CD8-positive, alpha-beta memory T cell (primary cell): ENCODE data around the gene GUCD1. TPM values are rescaled to one million over a fixed set of nuclear protein-coding genes. Genes with fewer than 3 reads are reported as not detected.

ENCODE experiments used
- CTCF ChIA-PET: fragments of 350-600 bp; sonication (Branson Sonifier 250); formaldehyde crosslinking; loops from one replicate; lab custom pipeline; 2021; ENCODE audit warnings: antibody characterized with exemption; lab: Charles Lee
- POLR2A ChIA-PET: fragments of 350-600 bp; sonication (Branson Sonifier 250); formaldehyde crosslinking; loops from one replicate; lab custom pipeline; 2021; ENCODE audit warnings: antibody characterized with exemption; lab: Charles Lee
- DNase-seq, 5 donors: peaks; one replicate each; pipeline versions ENCODE4 v3.0.0 to v3.0.0-alpha.2; 2020 to 2022; ENCODE audit warnings: mixed read lengths in 1 of 5
- H3K27ac ChIP-seq: one replicate; pipeline ENCODE4 v1.7.0; 2013; ENCODE audit warnings: low read depth, mild to moderate bottlenecking, low read length, moderate library complexity
- H3K27me3 ChIP-seq: 2 replicates; pipeline ENCODE4 v1.7.0; 2013; ENCODE audit warnings: low read length, mild to moderate bottlenecking; ENCODE audit not compliant: insufficient read depth, poor library complexity, severe bottlenecking
- H3K36me3 ChIP-seq: 2 replicates; pipeline ENCODE4 v1.7.0; 2013; ENCODE audit warnings: mild to moderate bottlenecking, low read length, moderate library complexity; ENCODE audit not compliant: insufficient read depth
- H3K4me1 ChIP-seq: 2 replicates; pipeline ENCODE4 v1.7.0; 2013; ENCODE audit warnings: mild to moderate bottlenecking, low read length, moderate library complexity; ENCODE audit not compliant: insufficient read depth
- H3K4me3 ChIP-seq: 2 replicates; pipeline ENCODE4 v1.7.0; 2013; ENCODE audit warnings: mild to moderate bottlenecking, low read length
- H3K9me3 ChIP-seq: 2 replicates; pipeline ENCODE4 v1.7.0; 2013; ENCODE audit warnings: mild to moderate bottlenecking, low read length
- H3K27ac Mint-ChIP-seq, 8 donors: one replicate each; pipeline ENCODE4 v1.8.0; 2020 to 2021; ENCODE audit warnings: mixed read lengths in 8 of 8, mild to moderate bottlenecking in 6 of 8, inconsistent platforms in 3 of 8, moderate library complexity in 3 of 8
- H3K27me3 Mint-ChIP-seq, 2 donors: one replicate each; pipeline ENCODE4 v1.8.0; 2020 to 2021; ENCODE audit warnings: mixed read lengths in 2 of 2, mild to moderate bottlenecking in 1 of 2, moderate library complexity in 1 of 2
- H3K36me3 Mint-ChIP-seq, 3 donors: one replicate each; pipeline ENCODE4 v1.8.0; 2020 to 2021; ENCODE audit warnings: mixed read lengths in 3 of 3, inconsistent platforms in 1 of 3, mild to moderate bottlenecking in 1 of 3
- H3K4me1 Mint-ChIP-seq, 3 donors: one replicate each; pipeline ENCODE4 v1.8.0; 2020 to 2021; ENCODE audit warnings: mixed read lengths in 3 of 3, inconsistent platforms in 1 of 3, mild to moderate bottlenecking in 1 of 3
- H3K4me3 Mint-ChIP-seq, 7 donors: one replicate each; pipeline ENCODE4 v1.8.0; 2020 to 2021; ENCODE audit warnings: mixed read lengths in 7 of 7, mild to moderate bottlenecking in 6 of 7, moderate library complexity in 4 of 7, inconsistent platforms in 2 of 7
- H3K9me3 Mint-ChIP-seq, 5 donors: one replicate each; pipeline ENCODE4 v1.8.0; 2020 to 2022; ENCODE audit warnings: mixed read lengths in 5 of 5, mild to moderate bottlenecking in 3 of 5, moderate library complexity in 2 of 5, inconsistent platforms in 1 of 5
- polyA plus RNA-seq: library from polyadenylated mRNA; unstranded; fragments of 300-500 nt; fragmentation: Illumina TruSeq; gene quantifications from one replicate; pipeline ENCODE4 v1.2.3, GENCODE V29; 2021
- total RNA-seq, 2 experiments: library from RNA; stranded (reverse); gene quantifications; one replicate each; pipeline ENCODE4 v1.2.3, GENCODE V29; 2021

GUCD1 gene
- total and polyA plus RNA-seq, 3 experiments from 2014 or later: 50.8 to 123 (median 115) TPM

- Mint-ChIP-seq H3K36me3 (no peaks in the 10 kb centered on the region), H3K27ac (peak overlapping the region in 1 of 8 donors; percentile 35)
Measured at GRCh38 chr22:24504956-24505736, 49.8 kb downstream of the GUCD1 start.

GRCh38 chr22:24504540-24504939 is 50.4 kb downstream of the GUCD1 start:
- peaks cover 0 to 3% (median 0%) of the 10 kb centered on the region in 3 donors for H3K4me1 Mint-ChIP-seq
- ChIA-PET POLR2A (no interaction called here), CTCF (interaction anchor here (1.0 to 1.8 kb wide), 3 partner anchors 69 to 82 kb away, joined by 3 read pairs; no protein-coding TSS in a partner anchor)
- DNase-seq: no peak
- H3K4me3 Mint-ChIP-seq: no peak overlapping the region
- Histone ChIP-seq H3K4me1 (no peaks in the 10 kb centered on the region), H3K9me3 (no peaks in the 10 kb centered on the region), H3K36me3 (no peaks in the 10 kb centered on the region), H3K27ac (no peak overlapping the region), H3K4me3 (no peak overlapping the region), H3K27me3 (no peaks in the 10 kb centered on the region)
- no peaks in the 10 kb centered on the region for H3K36me3 Mint-ChIP-seq
- H3K27me3 Mint-ChIP-seq: peaks cover 0 to 2% of the 10 kb centered on the region in 2 donors
- H3K9me3 Mint-ChIP-seq: no peaks in the 10 kb centered on the region
- H3K27ac Mint-ChIP-seq: no peak overlapping the region

More at GRCh38 chr22:24504956-24505736, 49.8 kb downstream of the GUCD1 start:
- DNase-seq: no peak
- Histone ChIP-seq H3K27ac (no peak overlapping the region), H3K4me3 (no peak overlapping the region), H3K4me1 (no peaks in the 10 kb centered on the region), H3K9me3 (no peaks in the 10 kb centered on the region), H3K27me3 (no peaks in the 10 kb centered on the region), H3K36me3 (no peaks in the 10 kb centered on the region)
- CTCF ChIA-PET: interaction anchor here (1.2 to 1.8 kb wide), 2 partner anchors 76 to 83 kb away, joined by 3 read pairs; no protein-coding TSS in a partner anchor
- no peak overlapping the region for H3K4me3 Mint-ChIP-seq
- no peaks in the 10 kb centered on the region for H3K9me3 Mint-ChIP-seq
- peaks cover 0 to 2% of the 10 kb centered on the region in 2 donors for H3K27me3 Mint-ChIP-seq
- peaks cover 0 to 3% (median 0%) of the 10 kb centered on the region in 3 donors for H3K4me1 Mint-ChIP-seq
- POLR2A ChIA-PET: interaction anchor here (0.6 kb wide), 1 partner anchor 145 kb away, joined by 3 read pairs; no protein-coding TSS in a partner anchor

- H3K36me3 ChIP-seq: no peaks in the 10 kb centered on the region
- H3K4me3 ChIP-seq: no peak overlapping the region
- POLR2A ChIA-PET: no interaction called here
- Mint-ChIP-seq H3K4me3 (no peak overlapping the region), H3K27ac (peak overlapping the region in 1 of 8 donors; percentile 22), H3K4me1 (peaks cover 0 to 3% (median 0%) of the 10 kb centered on the region in 3 donors), H3K36me3 (no peaks in the 10 kb centered on the region), H3K9me3 (no peaks in the 10 kb centered on the region), H3K27me3 (peaks cover 0 to 2% of the 10 kb centered on the region in 2 donors)
- H3K27ac ChIP-seq: no peak overlapping the region
- H3K27me3 ChIP-seq: no peaks in the 10 kb centered on the region
- DNase-seq: no peak
- no peaks in the 10 kb centered on the region for H3K4me1 ChIP-seq
- no peaks in the 10 kb centered on the region for H3K9me3 ChIP-seq
- CTCF ChIA-PET: interaction anchor here (1.0 to 2.5 kb wide), 6 partner anchors 66 to 82 kb away, joined by 3 to 36 read pairs (median 3); partner anchors contain the start of gene ADORA2A
Measured at GRCh38 chr22:24503843-24504338, 51.0 kb downstream of the GUCD1 start.

GRCh38 chr22:24503137-24503842 is 51.6 kb downstream of the GUCD1 start:
- Mint-ChIP-seq H3K27ac (peak overlapping the region in 1 of 8 donors; percentile 8), H3K4me1 (peaks cover under 1 to 6% (median 2%) of the 10 kb centered on the region in 3 donors), H3K27me3 (no peaks in the 10 kb centered on the region), H3K9me3 (no peaks in the 10 kb centered on the region), H3K4me3 (no peak overlapping the region), H3K36me3 (no peaks in the 10 kb centered on the region)
- peak; percentile 39 to 69 (median 45) for DNase-seq
- ChIA-PET CTCF (interaction anchor here (0.7 to 2.5 kb wide), 9 partner anchors 17 to 85 kb away, joined by 3 to 36 read pairs (median 4); partner anchors contain the start of gene ADORA2A), POLR2A (no interaction called here)
- H3K4me1 ChIP-seq: no peaks in the 10 kb centered on the region
- no peaks in the 10 kb centered on the region for H3K27me3 ChIP-seq
- H3K9me3 ChIP-seq: no peaks in the 10 kb centered on the region
- H3K27ac ChIP-seq: no peak overlapping the region
- H3K36me3 ChIP-seq: no peaks in the 10 kb centered on the region
- no peak overlapping the region for H3K4me3 ChIP-seq

- H3K36me3 ChIP-seq: no peaks in the 10 kb centered on the region
- DNase-seq: no peak
- peaks cover 5 to 13% (median 8%) of the 10 kb centered on the region in 3 donors for H3K4me1 Mint-ChIP-seq
- POLR2A ChIA-PET: interaction anchor here (0.8 kb wide), 1 partner anchor 80 kb away, joined by 3 read pairs; no protein-coding TSS in a partner anchor
- CTCF ChIA-PET: interaction anchor here (0.7 to 2.5 kb wide), 10 partner anchors 16 to 125 kb away, joined by 3 to 36 read pairs (median 4); partner anchors contain the start of gene ADORA2A
- H3K4me3 ChIP-seq: no peak overlapping the region
- no peaks in the 10 kb centered on the region for H3K27me3 ChIP-seq
- no peaks in the 10 kb centered on the region for H3K27me3 Mint-ChIP-seq
- H3K36me3 Mint-ChIP-seq: no peaks in the 10 kb centered on the region
- H3K27ac ChIP-seq: no peak overlapping the region
- peaks cover 4% of the 10 kb centered on the region for H3K4me1 ChIP-seq
- H3K9me3 Mint-ChIP-seq: no peaks in the 10 kb centered on the region
- no peaks in the 10 kb centered on the region for H3K9me3 ChIP-seq
- H3K27ac Mint-ChIP-seq: peak overlapping the region in 2 of 8 donors; percentile 7 to 8
- no peak overlapping the region for H3K4me3 Mint-ChIP-seq
Measured at GRCh38 chr22:24502541-24502940, 52.4 kb downstream of the GUCD1 start.

GRCh38 chr22:24502034-24502433 is 52.9 kb downstream of the GUCD1 start:
- H3K27ac Mint-ChIP-seq: peak overlapping the region in 1 of 8 donors; percentile 7
- peaks cover 4% of the 10 kb centered on the region for H3K4me1 ChIP-seq
- DNase-seq: no peak
- peaks cover 5 to 13% (median 8%) of the 10 kb centered on the region in 3 donors for H3K4me1 Mint-ChIP-seq
- H3K9me3 Mint-ChIP-seq: no peaks in the 10 kb centered on the region
- no peaks in the 10 kb centered on the region for H3K9me3 ChIP-seq
- no peak overlapping the region for H3K4me3 ChIP-seq
- no peak overlapping the region for H3K4me3 Mint-ChIP-seq
- no peaks in the 10 kb centered on the region for H3K36me3 Mint-ChIP-seq
- ChIA-PET POLR2A (interaction anchor here (0.8 kb wide), 1 partner anchor 80 kb away, joined by 3 read pairs; no protein-coding TSS in a partner anchor), CTCF (interaction anchor here (0.9 to 2.5 kb wide), 7 partner anchors 15 to 124 kb away, joined by 3 to 36 read pairs (median 4); partner anchors contain the start of gene ADORA2A)
- no peaks in the 10 kb centered on the region for H3K27me3 Mint-ChIP-seq
- H3K27ac ChIP-seq: no peak overlapping the region
- no peaks in the 10 kb centered on the region for H3K36me3 ChIP-seq
- no peaks in the 10 kb centered on the region for H3K27me3 ChIP-seq

- H3K4me1 ChIP-seq: peaks cover 4% of the 10 kb centered on the region
Measured at GRCh38 chr22:24501301-24502005, 53.5 kb downstream of the GUCD1 start.

More at GRCh38 chr22:24501301-24502005, 53.5 kb downstream of the GUCD1 start:
- Mint-ChIP-seq H3K9me3 (no peaks in the 10 kb centered on the region), H3K27ac (no peak overlapping the region), H3K4me3 (no peak overlapping the region), H3K36me3 (peaks cover 0 to 2% (median 0%) of the 10 kb centered on the region in 3 donors), H3K4me1 (peaks cover 5 to 13% (median 8%) of the 10 kb centered on the region in 3 donors), H3K27me3 (no peaks in the 10 kb centered on the region)
- ChIA-PET CTCF (interaction anchor here (2.0 to 2.5 kb wide), 2 partner anchors 74 to 79 kb away, joined by 8 to 36 read pairs; partner anchors contain the start of gene ADORA2A), POLR2A (no interaction called here)
- H3K36me3 ChIP-seq: no peaks in the 10 kb centered on the region
- H3K27ac ChIP-seq: no peak overlapping the region
- H3K27me3 ChIP-seq: no peaks in the 10 kb centered on the region
- DNase-seq: no peak
- no peak overlapping the region for H3K4me3 ChIP-seq
- H3K9me3 ChIP-seq: no peaks in the 10 kb centered on the region
